Activated CD4-positive, alpha-beta T cell treated with anti-CD3 and anti-CD28 coated beads, Interleukin-2, amount 50 U/mL, for 4 hours (primary cell): ENCODE results near the gene HTRA1.

Source experiments
- DNase-seq, 2 experiments: peaks; one replicate each; pipeline ENCODE4 v3.0.0-alpha.2; 2020

The HTRA1 gene

DNA sequence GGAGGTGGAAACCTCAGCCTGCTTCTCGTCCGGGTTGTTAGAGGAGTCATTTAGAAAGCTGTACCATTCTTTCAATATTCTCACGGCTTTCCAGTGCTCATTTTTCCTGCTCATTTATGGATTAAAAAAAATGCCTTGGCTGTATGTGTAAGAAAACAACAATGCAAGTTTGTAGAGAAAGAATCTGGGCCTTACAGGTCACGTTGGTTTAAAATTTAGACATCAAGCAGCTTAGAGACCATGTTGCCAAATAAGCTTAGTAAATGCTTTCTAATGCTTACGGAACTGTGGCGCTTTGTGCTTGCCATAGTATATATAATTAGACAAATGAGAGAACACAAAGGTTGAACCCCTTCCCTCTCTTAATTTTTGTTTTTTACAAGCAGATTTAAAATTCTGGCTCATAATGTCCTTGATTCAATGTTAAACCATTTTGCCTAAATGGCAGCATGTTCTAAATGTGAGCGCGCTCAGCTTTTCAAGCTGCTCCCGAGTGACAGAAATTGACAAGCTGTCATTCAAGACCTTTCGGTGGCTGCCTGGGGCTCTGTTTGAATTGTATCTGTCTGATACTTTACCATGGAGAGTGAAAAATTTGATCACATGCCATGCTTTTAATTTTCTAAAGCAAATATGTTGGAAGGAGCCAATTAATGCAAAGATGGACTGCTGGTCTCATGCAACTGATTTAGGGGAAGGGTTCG, 5.8 kb upstream of the HTRA1 start:
- DNase-seq = no peak

GRCh38 chr10:122457934-122458333, 3.4 kb upstream of the HTRA1 start:
- DNase-seq = no peak

- no peak for DNase-seq
Measured at GRCh38 chr10:122458693-122459092, 2.7 kb upstream of the HTRA1 start.

- DNase-seq = no peak
Measured at GRCh38 chr10:122459561-122460273, 1.6 kb upstream of the HTRA1 start.

- no peak for DNase-seq
Measured at GRCh38 chr10:122460891-122461293, 461 bp upstream of the HTRA1 start.

- no peak for DNase-seq
Measured at GRCh38 chr10:122461729-122462532, 578 bp downstream of the HTRA1 start.

GRCh38 chr10:122462533-122463465, 1.4 kb downstream of the HTRA1 start:
- no peak for DNase-seq

- DNase-seq = no peak
Measured at GRCh38 chr10:122463466-122464249, 2.3 kb downstream of the HTRA1 start.

DNA sequence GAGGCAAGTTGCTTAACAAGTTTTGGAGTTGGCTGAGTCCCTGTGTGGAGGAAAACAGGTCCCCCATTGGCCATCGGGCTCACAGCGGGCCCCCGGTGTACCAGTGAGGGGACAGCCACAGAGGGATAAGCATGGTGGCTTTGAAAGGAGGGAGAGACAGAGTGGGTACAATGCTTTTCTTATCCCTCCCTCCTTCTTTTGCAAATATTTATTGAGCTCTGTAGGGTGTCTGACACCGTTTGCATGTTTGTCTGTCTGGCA, 2.8 kb downstream of the HTRA1 start:
- no peak for DNase-seq

DNA sequence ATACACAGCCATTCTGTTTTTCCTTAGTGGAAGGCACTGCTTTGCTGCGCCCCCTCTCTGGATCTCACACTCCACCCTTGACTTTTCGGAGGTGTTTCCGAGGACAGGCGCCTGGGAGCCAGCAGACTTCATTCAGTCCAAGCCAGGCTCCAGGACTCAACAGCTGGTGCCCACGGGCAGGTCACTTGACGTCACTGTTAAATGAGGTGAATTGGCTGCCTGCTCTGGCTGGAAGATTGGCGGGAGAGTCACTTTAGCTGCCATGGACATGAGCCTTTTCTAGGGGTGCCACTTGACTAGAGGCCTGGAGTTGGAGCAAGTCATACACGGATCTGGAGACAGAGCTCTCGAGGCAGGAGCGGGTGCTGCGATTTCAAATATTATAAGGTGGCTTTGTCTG, 3.2 kb downstream of the HTRA1 start:
- no peak for DNase-seq

DNA sequence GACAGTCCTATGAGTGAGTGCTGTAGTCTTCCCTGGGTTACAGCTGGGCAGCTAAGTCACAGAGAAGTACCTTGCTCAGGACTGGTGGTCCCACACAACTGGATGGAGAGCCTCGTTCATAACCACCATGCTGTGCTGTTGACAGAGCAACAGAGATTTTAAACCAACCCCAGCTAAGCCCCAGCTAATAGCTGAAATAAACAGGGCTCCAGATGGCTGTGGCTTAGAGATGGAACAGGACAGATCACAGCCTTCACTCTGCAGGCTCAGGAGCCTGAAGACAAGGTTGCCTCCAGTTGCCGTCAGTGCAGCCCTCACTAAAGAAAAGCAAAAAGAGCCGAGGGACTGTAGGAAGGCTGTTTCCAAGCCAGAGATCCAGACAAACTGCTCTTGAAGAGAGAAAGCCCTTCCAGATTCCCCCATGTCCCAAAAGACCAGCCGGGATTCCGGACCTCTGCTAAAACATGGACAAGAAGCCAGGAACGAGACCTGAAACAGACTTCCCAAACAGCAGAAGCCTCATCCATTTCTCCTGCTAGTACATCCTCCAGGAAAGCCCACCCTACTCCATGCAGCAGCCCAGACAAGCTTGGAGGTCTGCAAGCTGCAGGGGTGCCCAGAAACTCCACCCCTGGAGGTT, 4.2 kb downstream of the HTRA1 start:
- DNase-seq = no peak

- DNase-seq = no peak
Measured at GRCh38 chr10:122466951-122467381, 5.6 kb downstream of the HTRA1 start.

- DNase-seq = no peak
Measured at GRCh38 chr10:122467701-122468100, 6.3 kb downstream of the HTRA1 start.

DNA sequence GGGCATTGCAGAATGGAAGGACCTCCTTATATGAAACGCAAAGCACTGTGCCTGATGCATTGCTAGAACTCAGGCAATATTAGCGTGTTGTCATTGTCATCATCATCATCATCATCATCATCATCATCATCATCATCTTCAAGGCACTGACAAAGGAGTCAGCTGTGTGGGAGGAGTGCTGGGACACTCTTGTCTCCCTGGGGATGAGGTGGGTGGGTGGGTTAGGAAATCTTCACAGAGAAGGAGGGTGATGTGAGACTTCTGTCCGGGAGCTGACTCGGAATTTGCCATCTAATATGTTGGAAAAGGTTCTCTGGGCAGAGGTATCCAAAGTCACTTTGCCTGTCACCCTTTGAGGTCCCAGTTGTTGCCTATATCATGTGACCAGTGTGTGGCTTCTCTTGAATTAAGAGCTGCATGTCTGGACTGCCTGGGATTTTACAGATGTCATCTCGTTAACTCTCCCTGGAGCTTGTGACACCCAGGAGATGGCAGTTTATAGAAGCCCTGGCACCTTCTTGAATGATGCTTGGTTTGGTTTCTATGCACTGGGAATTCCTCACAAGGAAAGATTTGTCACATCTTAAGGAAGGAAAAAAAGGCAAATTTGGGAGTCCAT, 7.1 kb downstream of the HTRA1 start:
- no peak for DNase-seq

DNA sequence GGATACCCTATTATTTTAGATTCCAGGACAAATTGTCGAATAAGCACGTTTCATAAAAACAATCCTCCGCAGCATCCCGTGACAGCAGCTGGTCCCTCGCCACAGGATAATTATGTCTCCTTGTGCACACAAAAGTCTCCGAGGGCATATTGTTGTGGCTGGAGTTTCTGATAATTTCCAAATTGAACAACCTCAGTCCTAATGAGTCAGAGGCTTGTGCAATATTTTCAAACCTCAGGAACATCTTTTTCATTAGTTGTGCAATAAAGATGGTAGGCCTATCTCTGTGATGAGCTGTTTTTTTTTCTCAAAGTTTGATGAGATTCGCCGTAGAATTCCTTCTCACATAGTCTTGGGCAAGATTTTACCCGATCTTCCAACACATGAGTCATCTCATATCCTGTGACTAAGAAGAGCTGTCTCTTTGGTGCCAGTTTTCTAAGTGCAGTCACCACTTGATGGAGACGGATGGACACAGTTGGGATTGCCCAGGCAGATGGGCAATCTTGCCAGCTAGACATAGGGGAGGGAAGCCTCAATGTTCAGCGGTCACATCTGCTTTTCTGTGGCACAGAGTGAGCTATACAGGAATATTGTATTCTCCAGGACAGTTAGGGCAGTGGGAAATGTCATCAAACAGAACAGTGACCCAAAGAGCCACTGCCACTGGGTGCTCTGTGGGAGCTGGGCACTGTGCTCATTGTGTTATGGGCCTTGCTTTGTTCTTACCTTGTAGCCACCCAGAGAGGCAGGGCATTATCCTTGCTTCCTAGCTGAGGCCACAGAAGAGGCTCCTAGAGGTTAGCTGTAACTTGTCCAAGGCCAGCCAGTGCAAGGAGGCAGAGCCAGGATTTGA, 7.8 kb downstream of the HTRA1 start:
- no peak for DNase-seq

DNA sequence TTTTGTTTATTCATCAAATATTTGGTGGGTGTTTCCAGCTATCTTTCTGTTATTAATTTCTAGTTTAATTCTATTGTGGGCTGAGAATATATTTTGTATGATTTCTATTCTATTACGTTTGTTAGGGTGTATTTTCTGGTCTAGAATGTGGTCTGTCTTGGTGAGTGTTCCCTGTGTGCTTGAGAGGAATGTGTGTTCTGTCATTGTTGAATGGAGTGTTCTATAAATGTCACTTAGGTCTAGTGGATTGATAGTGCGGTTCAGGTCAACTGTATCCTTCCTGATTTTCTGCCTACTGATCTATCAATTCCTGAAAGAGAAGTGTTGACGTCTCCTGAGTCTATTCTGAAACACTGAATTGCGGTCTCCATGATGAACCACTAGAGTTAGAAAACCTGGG, 8.5 kb downstream of the HTRA1 start:
- DNase-seq = no peak

GRCh38 chr10:122471531-122472177, 10.3 kb downstream of the HTRA1 start:
- no peak for DNase-seq

DNA sequence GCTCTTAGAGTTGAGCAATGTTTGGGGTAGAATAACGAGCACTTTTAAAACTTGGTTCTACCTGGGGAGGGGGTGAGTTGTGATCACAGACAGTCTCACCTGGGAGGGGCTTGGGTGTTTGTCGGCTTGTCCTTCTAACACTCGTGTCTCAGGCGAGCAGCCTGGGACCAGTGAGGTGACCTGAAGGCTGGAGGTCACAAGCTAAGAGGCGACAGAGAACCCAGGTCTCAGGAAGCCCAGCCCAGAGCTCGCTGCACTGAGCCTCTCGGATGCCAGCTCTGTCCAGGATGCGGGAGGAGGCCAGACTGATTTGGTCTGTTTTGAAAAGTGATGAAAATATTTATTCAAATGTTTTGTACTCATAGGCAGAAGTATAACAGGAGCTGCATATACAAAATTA, 11.8 kb downstream of the HTRA1 start:
- DNase-seq = no peak

- DNase-seq = no peak
Measured at GRCh38 chr10:122474131-122474818, 12.9 kb downstream of the HTRA1 start.
